OCI-LY3 (cell line): ENCODE measurements around the gene SLC6A11.

Source experiments
- EZH2phosphoT487 ChIP-seq: fragments of 200-600 bp; shearing (Covaris generic); IDR thresholded peaks from 2 replicates; pipeline ENCODE4 v1.6.1; 2018; ENCODE audit warnings: antibody characterized with exemption, mixed run types, low read depth
- TF ChIP-seq, protein P1 (sequence below): fragments of 200-600, 300-600 bp; sonication (generic); IDR thresholded peaks from 2 replicates; pipeline ENCODE4 v1.5.1; 2014; ENCODE audit warnings: antibody characterized with exemption, low read length, low read depth

DNA sequence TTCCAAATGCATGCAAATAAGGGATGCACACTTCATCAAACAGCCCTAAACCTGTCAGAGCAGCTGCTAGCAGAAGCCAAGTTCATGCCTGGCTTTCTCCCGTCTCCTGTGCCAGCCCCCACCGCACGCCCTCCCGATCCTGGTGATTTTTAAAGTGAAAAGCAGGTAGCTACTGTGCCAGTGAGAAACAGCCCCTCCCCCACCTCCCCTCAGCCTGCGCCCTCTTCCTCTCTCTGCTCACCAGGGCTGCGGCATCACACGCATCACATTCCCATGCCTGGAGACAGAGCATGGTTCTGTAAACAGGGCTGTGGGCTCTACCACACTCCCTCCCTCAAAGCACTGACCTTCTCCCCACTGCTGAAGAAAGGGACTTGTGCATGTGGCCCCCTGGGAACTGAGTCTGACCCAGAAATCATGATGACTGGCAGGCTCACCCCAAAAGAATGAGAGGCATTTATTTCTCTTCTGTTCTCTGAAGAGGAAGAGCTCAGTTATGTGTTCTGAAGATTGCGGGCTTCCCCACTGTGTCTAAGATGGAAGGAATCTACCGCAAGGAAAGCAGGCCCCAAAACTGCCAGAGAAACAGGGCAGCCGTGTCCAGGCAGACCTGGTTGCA, 162.0 kb downstream of the SLC6A11 start:
- TF ChIP-seq, protein P1, sequence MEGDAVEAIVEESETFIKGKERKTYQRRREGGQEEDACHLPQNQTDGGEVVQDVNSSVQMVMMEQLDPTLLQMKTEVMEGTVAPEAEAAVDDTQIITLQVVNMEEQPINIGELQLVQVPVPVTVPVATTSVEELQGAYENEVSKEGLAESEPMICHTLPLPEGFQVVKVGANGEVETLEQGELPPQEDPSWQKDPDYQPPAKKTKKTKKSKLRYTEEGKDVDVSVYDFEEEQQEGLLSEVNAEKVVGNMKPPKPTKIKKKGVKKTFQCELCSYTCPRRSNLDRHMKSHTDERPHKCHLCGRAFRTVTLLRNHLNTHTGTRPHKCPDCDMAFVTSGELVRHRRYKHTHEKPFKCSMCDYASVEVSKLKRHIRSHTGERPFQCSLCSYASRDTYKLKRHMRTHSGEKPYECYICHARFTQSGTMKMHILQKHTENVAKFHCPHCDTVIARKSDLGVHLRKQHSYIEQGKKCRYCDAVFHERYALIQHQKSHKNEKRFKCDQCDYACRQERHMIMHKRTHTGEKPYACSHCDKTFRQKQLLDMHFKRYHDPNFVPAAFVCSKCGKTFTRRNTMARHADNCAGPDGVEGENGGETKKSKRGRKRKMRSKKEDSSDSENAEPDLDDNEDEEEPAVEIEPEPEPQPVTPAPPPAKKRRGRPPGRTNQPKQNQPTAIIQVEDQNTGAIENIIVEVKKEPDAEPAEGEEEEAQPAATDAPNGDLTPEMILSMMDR, result no peak
- TF ChIP-seq EZH2phosphoT487, result no peak
